ENCODE data around the gene GINS2.
A peak's percentile ranks its signal among the peaks of the same experiment; 100 is the strongest.

The GINS2 gene

DNA sequence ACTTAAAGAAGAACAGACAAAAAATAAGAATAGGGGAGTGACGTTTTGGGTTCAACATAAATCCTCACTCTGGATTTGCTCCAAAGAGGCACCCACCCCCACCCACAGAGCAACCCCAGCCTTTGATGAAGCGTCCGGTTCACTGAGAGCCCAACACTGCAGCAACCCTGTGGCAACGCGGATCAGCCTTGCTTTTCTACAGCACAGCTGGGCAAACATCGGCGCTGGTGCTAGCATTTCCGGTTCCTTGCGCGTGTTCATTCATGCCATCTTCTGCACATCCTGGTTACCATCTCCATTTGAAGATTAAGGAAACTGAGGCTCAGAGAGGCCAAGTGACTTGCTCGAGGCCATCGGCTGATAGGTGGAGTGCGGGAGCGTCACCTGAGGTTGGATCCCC lies 8.7 kb upstream of the GINS2 start:
- DNase-seq = no peak
- intact Hi-C loops (cut with DNase I) = no loop called here

DNA sequence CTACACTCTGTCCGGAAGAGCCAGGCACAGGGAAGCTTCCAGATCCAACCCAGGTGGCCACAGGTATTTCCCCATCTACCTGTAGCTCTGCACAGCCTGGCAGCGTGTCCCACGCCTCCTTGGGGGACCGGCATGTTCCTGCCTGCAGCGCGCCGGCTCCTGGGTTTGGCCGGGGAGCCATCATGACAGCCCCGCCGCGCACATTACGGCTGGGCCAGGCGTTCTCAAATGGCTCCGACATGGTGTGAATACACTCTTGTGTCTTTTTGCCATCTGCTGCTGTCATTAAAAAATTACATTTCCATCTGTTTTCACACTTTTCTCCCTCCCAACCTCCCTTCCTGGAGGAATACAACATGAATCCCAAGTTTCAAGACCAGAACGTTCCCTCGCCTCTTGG lies 8.0 kb upstream of the GINS2 start:
- no peak for DNase-seq
- intact Hi-C loops (cut with DNase I) = no loop called here

DNA sequence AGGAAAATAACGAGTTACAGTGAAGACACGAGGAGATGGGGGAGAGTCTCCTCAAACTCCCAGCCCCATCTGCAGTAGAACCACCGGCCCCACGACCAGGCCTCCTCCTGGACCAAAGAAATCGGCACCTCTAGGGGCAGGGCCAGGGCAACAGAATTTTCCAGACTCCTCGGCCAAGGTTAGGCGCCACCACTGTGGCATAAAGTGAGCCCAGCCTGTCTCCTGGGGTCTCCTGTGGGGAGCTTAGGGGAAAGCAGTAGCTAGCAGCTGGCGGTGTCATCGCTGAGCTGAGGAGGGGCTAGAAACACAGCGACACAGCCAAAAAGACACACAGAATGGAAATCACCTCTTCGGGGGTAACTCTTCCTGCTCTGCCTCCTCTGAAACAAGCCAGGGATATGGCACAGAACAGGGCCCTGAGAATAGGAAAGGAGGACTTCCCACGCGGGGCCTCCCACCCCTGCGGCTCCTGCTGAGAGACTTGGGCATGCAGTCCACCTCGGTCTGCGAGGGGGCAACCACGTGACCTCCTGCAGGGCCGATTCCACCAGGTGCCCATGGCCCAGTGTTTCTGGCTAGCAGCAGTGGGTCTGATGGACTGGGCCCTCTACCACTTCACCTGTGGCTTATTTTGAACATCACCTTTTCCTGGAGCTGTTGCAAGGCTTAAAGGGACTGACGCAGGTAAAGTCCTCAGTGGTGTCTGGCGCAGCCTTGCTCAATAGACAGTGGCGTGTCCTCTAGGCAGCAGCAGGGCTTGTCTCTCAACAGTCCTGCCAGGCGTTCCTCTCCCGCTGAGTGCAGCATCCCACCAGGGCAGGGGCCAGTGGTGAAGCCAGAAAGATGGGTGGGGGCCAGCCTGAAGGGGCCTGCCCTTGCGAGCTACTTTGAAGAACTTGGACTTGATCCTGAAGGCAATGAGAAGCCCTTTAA lies 6.7 kb upstream of the GINS2 start:
- no peak for DNase-seq
- intact Hi-C loops (cut with DNase I) = no loop called here

DNA sequence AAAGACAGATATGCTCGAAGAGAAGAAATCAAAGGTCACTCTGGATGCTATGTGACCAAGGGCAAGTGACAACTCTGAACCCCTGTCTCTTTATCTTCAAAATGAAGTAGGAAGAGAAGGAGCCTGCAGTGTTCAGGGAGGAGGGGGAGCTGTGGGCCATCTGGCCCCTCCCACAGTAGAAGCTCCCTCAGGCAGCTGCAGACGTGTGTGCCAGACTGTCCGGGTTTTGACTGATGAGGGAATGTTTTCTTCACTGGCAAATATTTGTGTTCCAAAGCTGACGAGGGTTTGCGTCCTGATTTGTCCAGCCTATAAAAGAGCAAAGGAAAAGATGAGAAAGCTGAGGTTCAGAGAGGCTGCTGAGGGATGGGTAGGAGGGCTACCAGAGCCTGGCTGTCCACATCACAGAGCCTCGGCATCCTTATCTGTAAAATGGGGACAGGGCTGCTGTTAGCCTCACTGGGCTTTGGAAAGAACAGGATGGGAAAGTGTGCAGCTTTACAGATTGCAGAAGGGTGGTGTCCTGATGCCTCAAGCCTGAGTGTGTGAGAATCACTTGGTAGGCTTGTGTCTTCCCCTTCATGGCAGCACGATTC lies 1.8 kb upstream of the GINS2 start:
- intact Hi-C loops (cut with DNase I) = no loop called here
- DNase-seq = peak in 1 of 42 donors; percentile 9

DNA sequence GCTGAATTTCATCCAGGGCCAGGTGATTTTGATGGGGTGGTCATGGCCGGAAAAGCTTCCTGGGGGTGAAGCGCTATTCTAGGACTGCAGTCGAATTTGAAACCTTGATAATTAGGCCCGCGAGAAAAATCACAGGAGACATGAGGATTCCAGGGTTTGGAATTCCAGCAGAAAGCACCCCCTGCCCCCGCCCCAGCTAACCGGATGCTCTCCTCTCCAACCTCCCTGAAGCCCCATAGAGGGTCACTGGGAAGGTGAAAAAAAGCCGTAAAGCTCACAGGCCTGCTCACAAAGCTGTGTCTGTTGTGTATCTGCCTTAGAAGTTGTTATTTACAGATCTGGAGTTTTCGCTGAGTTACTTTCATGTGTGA lies 1.2 kb upstream of the GINS2 start:
- intact Hi-C loops (cut with DNase I) = no loop called here
- DNase-seq = no peak

DNA sequence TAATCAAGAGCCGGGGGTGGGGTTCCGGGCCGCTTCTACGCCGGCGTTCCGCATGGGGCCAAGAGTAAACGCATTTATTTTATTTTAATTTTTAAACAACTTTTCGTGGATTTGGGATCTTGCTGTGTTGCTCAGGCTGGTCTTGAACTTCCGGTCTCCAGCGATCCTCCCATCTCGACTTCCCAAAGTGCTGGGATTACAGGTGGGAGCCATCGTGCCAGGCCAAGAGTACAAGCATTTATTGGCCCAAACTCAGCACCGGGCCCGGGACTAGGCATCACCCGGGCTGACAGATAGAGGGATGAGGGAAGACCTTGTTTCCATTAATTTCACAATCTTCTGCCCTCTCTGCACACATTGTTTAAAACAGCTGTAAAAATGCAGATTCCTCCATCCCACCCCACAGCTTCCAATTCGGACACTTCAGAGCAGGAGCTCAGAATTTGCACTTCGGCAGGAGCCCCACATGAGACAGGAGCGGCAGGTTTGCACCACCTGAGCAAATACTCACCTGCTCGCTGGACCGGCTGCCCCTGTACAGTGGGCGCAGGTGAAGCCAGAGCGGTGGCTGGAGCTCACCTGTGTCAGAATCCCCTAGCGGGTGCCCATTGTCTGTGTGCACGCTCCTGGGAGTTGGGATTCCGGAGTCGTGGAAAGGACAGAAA lies 663 bp upstream of the GINS2 start:
- no peak for DNase-seq
- intact Hi-C loops (cut with DNase I) = no loop called here

DNA sequence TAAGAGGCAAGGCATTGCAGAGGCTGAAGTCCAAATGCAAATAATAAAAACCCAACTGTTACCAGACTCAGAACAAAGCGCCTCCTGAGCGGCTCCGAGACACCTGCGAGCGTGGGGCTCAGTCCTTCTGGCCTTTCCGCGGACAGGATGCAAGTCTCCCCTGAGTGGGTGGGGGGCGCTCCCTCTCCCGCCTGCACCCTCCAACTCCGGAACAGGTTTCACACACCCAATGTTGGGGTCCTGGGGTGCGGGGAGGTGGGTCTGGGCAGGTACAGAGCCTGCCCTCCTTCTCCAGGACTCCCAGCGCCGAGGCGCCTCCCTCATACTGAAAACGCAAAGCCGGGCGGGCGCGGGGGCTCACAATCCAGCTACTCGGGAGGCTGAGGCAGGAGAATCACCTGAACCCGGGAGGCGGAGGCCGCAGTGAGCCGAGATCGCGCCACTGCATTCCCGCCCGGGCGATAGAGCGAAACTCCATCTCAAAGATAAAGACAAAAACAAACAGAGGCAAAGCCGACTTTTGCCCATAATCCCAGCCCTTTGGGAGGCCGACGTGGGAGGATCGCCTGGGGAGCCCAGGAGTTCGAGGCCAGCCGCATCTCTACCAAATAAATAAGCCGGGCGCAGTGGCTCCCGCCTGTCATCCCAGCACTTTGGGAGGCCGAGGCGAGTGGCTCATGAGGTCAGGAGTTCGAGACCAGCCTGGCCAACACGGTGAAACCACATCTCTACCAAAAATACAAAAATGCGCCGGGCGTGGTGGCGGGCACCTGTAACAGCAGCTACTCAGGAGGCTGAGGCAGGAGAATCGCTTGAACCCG lies 893 bp downstream of the GINS2 start:
- no peak for DNase-seq
- intact Hi-C loops (cut with DNase I) = no loop called here

DNA sequence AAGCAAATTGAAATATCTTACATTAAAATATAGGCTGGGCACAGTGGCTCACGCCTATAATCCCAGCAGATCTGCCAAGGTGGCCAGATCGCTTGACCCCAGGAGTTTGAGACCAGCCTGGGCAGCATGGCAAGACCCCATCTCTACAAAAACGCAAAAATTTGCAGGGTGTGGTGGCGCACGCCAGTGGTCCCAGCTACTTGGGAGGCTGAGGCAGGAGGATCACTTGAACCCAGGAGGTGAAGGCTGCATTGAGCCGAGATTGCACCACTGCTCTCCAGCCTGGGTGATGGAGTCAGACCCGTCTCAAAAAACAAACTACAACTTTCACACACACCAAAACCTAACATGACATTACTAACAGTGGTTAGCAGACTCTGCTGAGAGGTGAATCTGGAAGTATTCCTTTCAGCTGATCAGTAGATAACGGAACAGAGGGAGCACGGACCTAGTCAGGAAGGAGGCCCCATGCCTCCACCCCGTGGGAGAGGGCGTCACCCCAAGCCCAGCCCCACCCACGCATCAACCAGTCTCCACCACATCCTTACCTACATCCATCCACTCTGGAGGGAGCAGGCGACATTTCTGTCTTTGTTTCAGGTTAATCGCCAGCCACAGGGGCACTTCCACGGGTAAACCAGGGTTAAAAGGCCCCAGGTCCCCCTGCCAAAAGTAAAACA lies 1.7 kb downstream of the GINS2 start:
- DNase-seq = no peak
- intact Hi-C loops (cut with DNase I) = no loop called here

DNA sequence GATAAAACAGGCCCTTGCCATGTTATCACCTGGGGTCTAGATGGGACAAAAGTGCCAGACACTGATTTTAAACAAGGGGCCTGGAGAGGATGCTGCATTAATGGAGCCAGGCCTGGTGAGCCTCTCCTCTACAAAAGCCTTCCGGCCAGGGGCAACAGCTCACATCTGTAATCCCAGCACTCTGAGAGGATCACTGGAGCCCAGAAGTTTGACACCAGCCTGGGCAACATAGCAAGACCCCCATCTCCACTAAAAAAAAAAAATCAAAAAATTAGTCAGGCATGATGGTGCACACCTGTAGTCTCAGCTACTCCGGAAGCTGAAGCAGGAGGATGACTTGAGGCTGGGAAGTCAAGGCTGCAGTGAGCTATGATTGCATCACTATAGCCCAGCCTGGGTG lies 3.5 kb downstream of the GINS2 start:
- no peak for DNase-seq
- intact Hi-C loops (cut with DNase I) = no loop called here

DNA sequence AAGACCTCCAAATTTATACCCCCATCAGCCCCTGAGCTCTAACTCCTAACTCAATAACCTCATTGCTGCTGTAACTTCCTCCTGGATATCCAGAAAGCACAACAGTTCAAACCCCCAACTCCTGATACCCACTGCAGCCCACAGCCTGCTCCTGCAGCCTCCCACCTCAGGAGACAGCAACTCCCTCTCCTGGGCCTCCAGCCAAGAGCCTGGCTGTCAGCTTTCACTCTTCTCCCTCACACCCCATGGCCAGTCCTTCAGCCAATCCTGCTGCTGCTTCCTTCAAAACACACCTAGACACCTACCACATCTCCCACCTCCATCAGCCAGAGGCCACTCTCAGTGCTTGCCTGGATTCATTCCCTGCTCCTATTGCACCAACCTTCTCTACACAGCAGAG lies 5.4 kb downstream of the GINS2 start:
- intact Hi-C loops (cut with DNase I) = no loop called here

DNA sequence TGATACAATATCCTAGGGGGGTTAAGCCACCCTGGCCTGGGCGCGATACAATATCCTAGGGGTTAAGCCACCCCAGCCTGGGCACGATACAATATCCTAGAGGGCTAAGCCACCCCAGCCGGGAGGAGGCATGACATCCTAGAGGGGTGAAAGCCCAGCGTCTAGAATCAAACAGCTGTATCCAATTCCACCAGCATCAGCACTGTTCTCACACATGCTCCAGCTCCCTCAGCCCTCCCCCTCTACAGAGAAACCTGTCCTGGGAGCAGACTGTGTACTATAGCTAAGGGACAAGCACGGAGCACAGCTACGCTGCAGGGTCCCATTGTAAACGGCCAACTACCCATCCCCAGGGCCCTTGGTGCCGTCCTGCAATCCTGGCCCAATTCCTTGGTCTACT lies 6.2 kb downstream of the GINS2 start:
- intact Hi-C loops (cut with DNase I) = no loop called here
- DNase-seq = no peak

More for the DNA sequence above, 5.4 kb downstream of the GINS2 start:
- DNase-seq = no peak

DNA sequence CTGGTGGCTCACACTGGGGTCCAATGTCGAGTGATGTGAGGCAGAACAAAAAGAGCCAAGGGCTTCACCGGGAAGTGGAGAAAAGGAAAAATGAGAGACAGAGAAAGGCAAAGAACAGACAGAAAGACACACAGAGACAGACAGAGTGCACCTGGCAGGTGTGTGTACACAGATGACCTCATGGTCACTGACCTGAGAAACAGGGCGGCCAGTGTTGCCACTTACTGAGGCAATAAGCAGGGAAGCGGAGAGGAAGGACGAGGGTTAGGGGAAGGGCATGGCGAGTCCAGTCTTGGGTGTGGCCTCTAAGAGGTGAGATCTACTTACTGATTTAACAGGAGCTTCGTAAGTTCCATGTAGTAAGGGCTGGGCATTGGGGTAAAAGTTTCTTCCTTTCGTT lies 7.5 kb downstream of the GINS2 start:
- intact Hi-C loops (cut with DNase I) = no loop called here
- no peak for DNase-seq

DNA sequence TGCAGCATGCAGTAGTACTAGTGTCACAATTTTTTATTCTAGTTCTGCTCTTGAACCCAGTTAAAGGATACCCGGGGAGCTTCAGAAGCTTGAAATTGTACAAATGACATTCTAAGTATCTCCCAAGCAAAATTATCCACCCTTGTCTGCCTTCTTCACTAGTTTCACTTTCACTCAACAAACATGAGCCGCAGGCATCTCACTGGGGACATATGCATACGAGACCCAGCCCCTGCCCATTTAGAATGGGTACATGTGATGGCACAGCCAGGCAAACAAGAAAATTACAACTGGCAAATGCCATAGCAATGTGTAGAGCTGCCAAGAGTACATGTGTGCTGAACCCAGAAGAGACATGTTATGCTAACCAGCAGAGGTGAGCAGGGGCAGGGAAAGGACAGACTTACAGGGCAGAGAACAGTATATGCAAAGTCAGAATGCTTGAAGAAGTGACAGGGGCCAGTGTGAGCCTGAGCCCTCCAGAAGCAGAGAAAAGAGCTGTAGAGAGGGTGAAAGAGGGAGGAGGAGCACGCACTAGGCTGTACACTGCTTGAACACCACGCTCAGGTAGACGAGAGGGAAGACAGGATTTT lies 8.3 kb downstream of the GINS2 start:
- intact Hi-C loops (cut with DNase I) = no loop called here
- DNase-seq = no peak

DNA sequence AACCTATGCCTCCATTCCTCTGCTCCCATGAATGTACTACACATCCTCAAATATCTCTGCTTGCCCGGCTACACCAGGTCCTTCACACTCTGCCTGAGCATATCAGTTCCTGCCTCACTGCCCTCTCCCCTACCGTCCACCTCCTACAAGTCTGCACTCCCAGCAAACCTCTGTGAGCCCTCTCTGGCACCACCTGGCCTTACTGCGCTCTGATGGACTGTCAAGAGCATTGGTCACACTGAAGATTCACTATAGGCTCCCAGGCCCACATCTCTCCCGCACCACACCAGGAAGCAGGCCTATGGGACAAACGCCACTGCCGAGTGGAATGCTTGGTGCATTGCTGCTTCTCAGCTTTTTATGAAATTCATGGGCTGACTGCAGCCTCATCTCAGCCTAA lies 8.9 kb downstream of the GINS2 start:
- intact Hi-C loops (cut with DNase I) = no loop called here

DNA sequence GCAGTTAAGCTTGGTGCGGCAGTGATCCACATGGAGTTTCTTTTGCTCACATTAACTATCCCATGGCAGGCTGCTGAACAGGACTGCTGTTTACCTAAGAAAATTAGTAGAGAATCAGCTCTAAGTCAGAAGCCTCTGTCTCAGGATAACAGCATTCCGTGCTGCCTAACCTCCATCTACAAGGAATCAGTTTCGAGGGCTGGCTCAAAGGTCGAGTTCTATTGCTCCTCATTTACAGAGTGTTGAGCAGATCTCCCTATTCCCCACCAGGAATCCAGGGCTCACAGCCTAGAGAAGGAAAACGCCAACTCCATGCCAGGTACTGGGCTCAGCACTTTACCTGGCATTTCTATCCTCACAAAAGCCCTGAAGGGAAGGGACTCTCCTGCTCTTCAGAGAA lies 9.9 kb downstream of the GINS2 start:
- no peak for DNase-seq
- intact Hi-C loops (cut with DNase I) = no loop called here

More for the DNA sequence above, 8.9 kb downstream of the GINS2 start:
- no peak for DNase-seq

DNA sequence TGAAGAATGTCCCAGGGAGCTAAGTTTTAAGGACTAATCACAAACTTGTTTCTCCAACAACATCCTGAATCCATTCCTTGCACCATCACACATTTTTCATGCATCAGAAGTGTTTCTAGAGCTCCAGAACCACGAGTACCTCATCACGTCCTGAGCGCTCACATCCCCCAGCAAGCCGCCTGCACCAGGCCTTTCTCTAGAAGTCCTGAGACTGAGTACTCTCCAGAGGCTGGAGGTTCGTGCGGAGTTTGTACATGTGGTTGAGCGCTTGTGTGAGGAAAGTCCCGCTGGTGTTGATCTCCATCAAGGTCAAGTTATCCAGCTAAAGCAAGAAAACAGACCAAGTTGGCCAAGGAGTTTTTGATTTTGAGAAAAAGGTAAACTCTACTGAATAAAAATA lies 10.7 kb downstream of the GINS2 start:
- DNase-seq = no peak
- intact Hi-C loops (cut with DNase I) = no loop called here

DNA sequence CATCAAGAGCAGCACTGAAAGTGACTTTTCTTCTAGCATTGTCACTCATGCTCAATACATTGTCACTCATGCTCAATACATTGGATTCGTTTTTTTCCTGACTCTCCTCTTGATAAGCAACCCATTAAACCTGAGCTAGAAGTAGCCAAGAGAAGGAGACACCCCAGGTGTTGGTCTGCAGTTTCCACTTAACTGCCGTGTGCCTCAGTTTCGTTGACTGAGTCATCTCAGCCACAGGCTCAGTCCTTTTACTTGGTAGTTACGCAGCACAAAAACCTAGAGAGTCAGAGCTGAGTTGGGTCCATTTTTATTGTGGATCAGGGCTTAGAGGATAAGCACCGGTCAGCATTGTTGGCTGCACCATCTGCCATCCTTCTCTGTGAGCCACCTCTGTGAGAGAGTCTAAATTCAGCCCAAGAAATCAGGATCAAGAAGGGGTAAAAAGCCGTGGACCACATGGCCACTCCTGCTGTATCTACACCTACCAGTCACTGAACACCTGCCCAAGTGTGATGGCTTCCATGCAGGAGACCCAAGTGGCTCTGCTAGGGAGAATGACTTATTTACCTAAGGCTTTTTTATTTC lies 11.3 kb downstream of the GINS2 start:
- DNase-seq = no peak
- intact Hi-C loops (cut with DNase I) = no loop called here

DNA sequence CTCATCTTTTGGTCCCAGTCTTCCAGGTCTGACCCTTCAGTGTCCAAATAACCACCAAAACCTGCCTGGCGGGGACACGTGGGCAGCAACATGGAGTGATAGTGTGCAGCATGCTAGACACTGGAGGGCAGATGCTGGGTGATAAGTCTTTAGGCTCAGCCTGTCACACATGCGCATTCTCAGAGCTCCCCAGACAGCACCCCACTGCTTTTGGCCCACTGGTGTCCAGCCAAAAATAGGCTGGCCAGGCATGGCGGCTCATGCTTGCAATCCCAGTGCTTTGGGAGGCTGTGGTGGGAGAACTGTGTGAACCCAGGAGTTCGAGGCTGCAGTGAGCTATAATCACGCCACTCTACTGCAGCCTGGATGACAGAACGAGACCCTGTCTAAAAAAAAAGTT lies 12.3 kb downstream of the GINS2 start:
- intact Hi-C loops (cut with DNase I) = no loop called here
- no peak for DNase-seq

Measured in head of caudate nucleus (tissue), 42 donors.